ENCODE measurements around the gene TBKBP1. TPM values are rescaled to one million over a fixed set of nuclear protein-coding genes. Genes with fewer than 3 reads are reported as not detected.

TBKBP1 gene
- total RNA-seq, 1 experiment from 2014 or later, result 33.2 TPM

DNA sequence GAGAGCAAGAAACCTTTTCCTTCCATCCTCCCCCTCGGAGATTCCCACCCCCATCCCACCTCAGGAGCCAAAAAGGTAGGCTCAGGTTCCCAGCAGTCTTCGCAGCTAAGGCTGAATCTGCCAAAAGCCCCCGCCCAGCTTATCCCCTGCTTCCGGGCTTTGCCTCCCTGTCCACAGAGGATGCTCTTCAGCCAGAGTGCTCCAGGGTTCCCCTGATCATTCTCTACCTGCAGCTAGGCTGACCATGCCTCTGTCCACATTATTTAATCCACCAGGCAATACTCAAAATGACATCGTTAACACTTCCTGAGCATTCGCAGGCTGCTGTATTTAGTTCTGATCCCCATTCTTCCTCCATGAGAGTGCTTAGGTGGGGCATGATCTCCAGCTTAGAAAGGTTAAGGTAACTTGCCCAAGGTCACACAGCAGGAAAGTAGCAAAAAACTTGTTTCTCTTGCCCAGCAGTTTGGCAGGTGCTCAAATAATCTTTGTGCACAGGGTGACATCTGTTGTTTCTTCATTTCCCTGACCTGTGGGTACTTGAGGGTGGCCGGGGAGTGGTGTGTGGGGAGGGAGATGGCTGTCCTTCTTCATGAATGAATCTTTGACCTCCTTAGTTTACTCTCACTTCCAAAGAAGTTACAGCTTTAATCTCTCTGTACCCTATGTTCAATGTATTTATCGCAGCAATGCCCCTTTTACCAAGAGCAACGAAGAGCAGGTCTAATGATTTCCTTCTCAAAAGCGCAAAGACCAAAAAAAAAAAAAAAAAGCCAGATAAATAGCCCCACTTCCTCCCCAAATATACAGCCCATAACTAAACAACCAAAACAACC lies 848 bp upstream of the TBKBP1 start:
- Histone ChIP-seq H2BK120ac (ENCODE audit: low read depth, low read length, poor library complexity, severe bottlenecking) (no peak overlapping the region), H2AK5ac (ENCODE audit: insufficient read length, low read length) (no peak overlapping the region), H3K18ac (ENCODE audit: insufficient read length, low read depth, low read length) (no peak overlapping the region), H3K4ac (ENCODE audit: low read depth, low read length) (no peak overlapping the region), H4K8ac (replicated peaks; ENCODE audit: insufficient read length, low read depth, low read length) (no peak overlapping the region), H3K4me1 (ENCODE audit: insufficient read depth, low read length) (peaks cover 14% of the 10 kb centered on the region; the same call in 1 of the 2 replicates), H2BK5ac (ENCODE audit: insufficient read length, low read length) (no peak overlapping the region), H3K56ac (ENCODE audit: insufficient read length, low read depth, low read length) (no peak overlapping the region), H2AFZ (ENCODE audit: low read length) (no peak overlapping the region), H3K79me1 (ENCODE audit: insufficient read depth, low read depth, low read length, poor library complexity, severe bottlenecking) (no peaks in the 10 kb centered on the region), H2BK20ac (ENCODE audit: low read depth, low read length, poor library complexity, severe bottlenecking) (no peak overlapping the region), H3K27ac (ENCODE audit: insufficient read length, low read depth, low read length) (no peak overlapping the region), H4K5ac (ENCODE audit: insufficient read length, low read depth, low read length) (no peak overlapping the region), H4K91ac (ENCODE audit: insufficient read length, low read depth, low read length) (no peak overlapping the region), H3T11ph (ENCODE audit: low read length) (no peak overlapping the region), H3K27me3 (ENCODE audit: insufficient read depth, low read length) (no peaks in the 10 kb centered on the region), H4K20me1 (ENCODE audit: control insufficient read depth, insufficient read depth, insufficient read length) (no peaks in the 10 kb centered on the region), H3K23ac (ENCODE audit: insufficient read length, low read depth, low read length) (no peak overlapping the region), H3K9me3 (ENCODE audit: control insufficient read depth, low read depth, low read length) (no peaks in the 10 kb centered on the region), H3K79me2 (ENCODE audit: insufficient read depth, low read length) (no peaks in the 10 kb centered on the region), H3K4me2 (ENCODE audit: insufficient read depth, insufficient read length, low read length) (peak overlapping the region; percentile 66), H3K23me2 (ENCODE audit: insufficient read length, low read depth, low read length, poor library complexity, severe bottlenecking) (peaks cover 14% of the 10 kb centered on the region), H3K14ac (ENCODE audit: insufficient read depth, low read length) (no peak overlapping the region), H2BK12ac (ENCODE audit: insufficient read length, low read depth, low read length) (no peak overlapping the region), H2BK15ac (ENCODE audit: low read depth, low read length) (no peak overlapping the region), H3K9ac (ENCODE audit: extremely low read depth, insufficient read length, low read length) (no peak overlapping the region)
- peaks cover 28 to 40% of the 10 kb centered on the region in 2 experiments for H3K4me1 Mint-ChIP-seq
- TF ChIP-seq, protein P1, sequence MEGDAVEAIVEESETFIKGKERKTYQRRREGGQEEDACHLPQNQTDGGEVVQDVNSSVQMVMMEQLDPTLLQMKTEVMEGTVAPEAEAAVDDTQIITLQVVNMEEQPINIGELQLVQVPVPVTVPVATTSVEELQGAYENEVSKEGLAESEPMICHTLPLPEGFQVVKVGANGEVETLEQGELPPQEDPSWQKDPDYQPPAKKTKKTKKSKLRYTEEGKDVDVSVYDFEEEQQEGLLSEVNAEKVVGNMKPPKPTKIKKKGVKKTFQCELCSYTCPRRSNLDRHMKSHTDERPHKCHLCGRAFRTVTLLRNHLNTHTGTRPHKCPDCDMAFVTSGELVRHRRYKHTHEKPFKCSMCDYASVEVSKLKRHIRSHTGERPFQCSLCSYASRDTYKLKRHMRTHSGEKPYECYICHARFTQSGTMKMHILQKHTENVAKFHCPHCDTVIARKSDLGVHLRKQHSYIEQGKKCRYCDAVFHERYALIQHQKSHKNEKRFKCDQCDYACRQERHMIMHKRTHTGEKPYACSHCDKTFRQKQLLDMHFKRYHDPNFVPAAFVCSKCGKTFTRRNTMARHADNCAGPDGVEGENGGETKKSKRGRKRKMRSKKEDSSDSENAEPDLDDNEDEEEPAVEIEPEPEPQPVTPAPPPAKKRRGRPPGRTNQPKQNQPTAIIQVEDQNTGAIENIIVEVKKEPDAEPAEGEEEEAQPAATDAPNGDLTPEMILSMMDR (conservative IDR thresholded peaks at IDR 0.05), result no peak
- peak overlapping the region; percentile 57 to 93 (median 74); a peak in 6 of 7 replicates for H3K27ac Mint-ChIP-seq
- H3K9me3 Mint-ChIP-seq, result no peaks in the 10 kb centered on the region; a peak in 1 of 5 replicates
- peak; percentile 60 for DNase-seq
- peak overlapping the region; percentile 67 to 87 for H3K4me3 Mint-ChIP-seq
- no CpG with 5 or more reads among the region's 10 CpGs for WGBS (ENCODE audit: extremely low coverage, insufficient read length, low lambda C conversion rate)
- peaks cover 0 to 18% (median 8%) of the 10 kb centered on the region in 3 experiments; a peak in 6 of 7 replicates for H3K36me3 Mint-ChIP-seq (ENCODE audit: insufficient read depth in 1 of 3, low read depth in 3 of 3)
- H3K27me3 Mint-ChIP-seq (ENCODE audit: low read depth), result no peaks in the 10 kb centered on the region

All from H9 (cell line).